Epithelial cell of proximal tubule (primary cell): ENCODE data around the gene RRP9. TPM values are rescaled to one million over a fixed set of nuclear protein-coding genes. Genes with fewer than 3 reads are reported as not detected.
A peak's percentile ranks its signal among the peaks of the same experiment; 100 is the strongest.

ENCODE experiments used
- DNase-seq: peaks from one replicate; pipeline ENCODE4 v3.0.0-alpha.2; 2011; ENCODE audit warnings: low read depth
- H3K4me3 ChIP-seq: 2 replicates; pipeline ENCODE4 v1.5.1; 2011; ENCODE audit warnings: low read depth, mild to moderate bottlenecking, low read length
- CTCF ChIP-seq: conservative IDR thresholded peaks from 2 replicates; pipeline ENCODE4 v1.5.1; 2012; ENCODE audit warnings: low read depth, mild to moderate bottlenecking, low read length
- total RNA-seq: library from RNA; depleted of rRNA; stranded (reverse); fragments of >200 nt; gene quantifications from 2 replicates; pipeline ENCODE4 v1.2.3, GENCODE V29; 2015

The RRP9 gene
- total RNA-seq, 1 donor from 2014 or later = 28.0 TPM

- no peak for DNase-seq
- H3K4me3 ChIP-seq = no peak overlapping the region
- no peak for TF ChIP-seq CTCF
These were observed 18.7 kb upstream of the RRP9 start for GRCh38 chr3:51960386-51960785.

- H3K4me3 ChIP-seq = no peak overlapping the region
- DNase-seq = no peak
- TF ChIP-seq CTCF = no peak
These were observed 17.9 kb upstream of the RRP9 start for GRCh38 chr3:51959651-51960050.

GRCh38 chr3:51958603-51959521 is 17.2 kb upstream of the RRP9 start:
- no peak overlapping the region for H3K4me3 ChIP-seq
- DNase-seq = no peak
- no peak for TF ChIP-seq CTCF

- no peak overlapping the region for H3K4me3 ChIP-seq
- no peak for TF ChIP-seq CTCF
- DNase-seq = no peak
These were observed 16.0 kb upstream of the RRP9 start for GRCh38 chr3:51957520-51958205.

- TF ChIP-seq CTCF = peak; percentile 50
- H3K4me3 ChIP-seq = peak overlapping the region; percentile 44
- no peak for DNase-seq
These were observed 14.4 kb upstream of the RRP9 start for GRCh38 chr3:51955893-51956770.

- no peak for DNase-seq
- TF ChIP-seq CTCF = no peak
- H3K4me3 ChIP-seq = peak within 1 kb of the TSS; percentile 44
These were observed 13.6 kb upstream of the RRP9 start, which contains the start of gene GPR62 for GRCh38 chr3:51955175-51955892. Gene GPR62, plus strand, starts transcription at chr3:51955381. Its CDS starts 272 bp downstream, at chr3:51955653.
